Thyroid gland (tissue), 4 donors: ENCODE results near the gene ARHGAP35. TPM values are rescaled to one million over a fixed set of nuclear protein-coding genes. Genes with fewer than 3 reads are reported as not detected.
"Not testable (repeated sequence)": the region's sequence is repeated elsewhere in the genome, so short reads cannot be mapped to it uniquely, and the experiment has no call there.

Experiments
- DNase-seq, 2 donors: peaks; one replicate each; pipeline ENCODE4 v3.0.0-alpha.2; 2019
- H3K27ac ChIP-seq, 3 donors: fragments of 200-600 bp; sonication (generic); 1 replicate in 2 of 3; 2 replicates in 1 of 3; pipeline ENCODE4 v1.5.1; 2016 to 2019; ENCODE audit warnings: mild to moderate bottlenecking in 1 of 3, moderate library complexity in 1 of 3
- H3K27me3 ChIP-seq: fragments of 200-600 bp; sonication (generic); one replicate; pipeline ENCODE4 v1.5.1; 2019
- H3K36me3 ChIP-seq, 2 donors: fragments of 200-600 bp; sonication (generic); one replicate each; pipeline ENCODE4 v1.5.1; 2016 to 2019
- H3K4me1 ChIP-seq, 2 donors: fragments of 200-600 bp; sonication (generic); one replicate each; pipeline ENCODE4 v1.5.1; 2017 to 2019
- H3K4me3 ChIP-seq, 3 donors: fragments of 200-600 bp; sonication (generic); replicated peaks in 1 of 3; 1 replicate in 2 of 3; 2 replicates in 1 of 3; pipeline ENCODE4 v1.5.1; 2016; ENCODE audit warnings: mild to moderate bottlenecking in 1 of 3
- H3K9me3 ChIP-seq: fragments of 200-600 bp; sonication (generic); one replicate; pipeline ENCODE4 v1.5.1; 2017
- CTCF ChIP-seq, 6 experiments: fragments of 200-600 bp in 3 of 6; fragments of 450-650 bp in 3 of 6; sonication (generic) in 3 of 6; IDR thresholded peaks; one replicate each; pipeline ENCODE4 v1.5.1; 2016 to 2019; ENCODE audit warnings: antibody characterized with exemption in 6 of 6, mild to moderate bottlenecking in 2 of 6, inconsistent platforms in 1 of 6, moderate library complexity in 1 of 6
- POLR2A ChIP-seq, 2 donors: fragments of 450-650 bp; IDR thresholded peaks; one replicate each; pipeline ENCODE4 v1.6.1; 2017; ENCODE audit warnings: antibody characterized with exemption in 2 of 2, mild to moderate bottlenecking in 2 of 2, moderate library complexity in 1 of 2
- WGBS, 2 donors: methylation state at CpG; one replicate each; pipeline ENCODE4 v1.1.5; 2017; 5-methylcytosine and 5-hydroxymethylcytosine counted together
- intact Hi-C: fragments of 100-400 bp; cut with DNase I; formaldehyde crosslinking; loops from one replicate; pipeline ENCODE4 v1.15.1; 2023
- total RNA-seq, 4 donors: library from RNA; depleted of rRNA; stranded (reverse); fragments of >200 nt; gene quantifications; one replicate each; pipeline ENCODE4 v1.2.3, GENCODE V29; 2016

Gene ARHGAP35
- total RNA-seq, 4 donors from 2014 or later: 51.2 to 82.9 (median 67.0) TPM

GRCh38 chr19:46818812-46819211, 42.0 kb upstream of the ARHGAP35 start:
- H3K4me3 ChIP-seq: no peak overlapping the region
- WGBS, 2 donors: 94 to 96% methylated on average over 2 of the region's 2 CpGs
- no peak overlapping the region for H3K27ac ChIP-seq
- intact Hi-C loops: no loop called here
- no peaks in the 10 kb centered on the region for H3K27me3 ChIP-seq
- no peak for TF ChIP-seq POLR2A (IDR thresholded peaks at IDR 0.05)
- no peaks in the 10 kb centered on the region for H3K9me3 ChIP-seq
- H3K36me3 ChIP-seq: no peaks in the 10 kb centered on the region
- no peaks in the 10 kb centered on the region for H3K4me1 ChIP-seq
- no peak for DNase-seq

- no peaks in the 10 kb centered on the region for H3K9me3 ChIP-seq
- no peak for TF ChIP-seq CTCF (IDR thresholded peaks at IDR 0.05)
- no peak for TF ChIP-seq POLR2A (IDR thresholded peaks at IDR 0.05)
- DNase-seq: no peak
- WGBS, 2 donors: 75 to 81% methylated on average over 7 of the region's 18 CpGs
- no peaks in the 10 kb centered on the region for H3K36me3 ChIP-seq
- no peak overlapping the region for H3K27ac ChIP-seq
- intact Hi-C loops: no loop called here
- H3K27me3 ChIP-seq: no peaks in the 10 kb centered on the region
- no peaks in the 10 kb centered on the region for H3K4me1 ChIP-seq
- H3K4me3 ChIP-seq: no peak overlapping the region
Measured at GRCh38 chr19:46821512-46822409, 39.0 kb upstream of the ARHGAP35 start.

- H3K4me1 ChIP-seq, DNase-seq, intact Hi-C loops, H3K4me3 ChIP-seq, H3K27ac ChIP-seq, H3K27me3 ChIP-seq, H3K36me3 ChIP-seq, H3K9me3 ChIP-seq: not testable (repeated sequence)
- WGBS, 2 donors: 91 to 92% methylated on average over 4 of the region's 4 CpGs
Measured at GRCh38 chr19:46822410-46822787, 38.4 kb upstream of the ARHGAP35 start.

GRCh38 chr19:46823049-46823448, 37.7 kb upstream of the ARHGAP35 start:
- H3K4me3 ChIP-seq: no peak overlapping the region
- WGBS, 2 donors: 84 to 87% methylated on average over 6 of the region's 6 CpGs
- H3K27me3 ChIP-seq: no peaks in the 10 kb centered on the region
- H3K36me3 ChIP-seq: no peaks in the 10 kb centered on the region
- H3K27ac ChIP-seq: no peak overlapping the region
- intact Hi-C loops: no loop called here
- no peaks in the 10 kb centered on the region for H3K9me3 ChIP-seq
- H3K4me1 ChIP-seq: no peaks in the 10 kb centered on the region
- TF ChIP-seq CTCF (IDR thresholded peaks at IDR 0.05) (no peak), POLR2A (IDR thresholded peaks at IDR 0.05) (no peak)
- DNase-seq: no peak

- H3K4me1 ChIP-seq: no peaks in the 10 kb centered on the region
- no peaks in the 10 kb centered on the region for H3K9me3 ChIP-seq
- no peak overlapping the region for H3K27ac ChIP-seq
- no peak for TF ChIP-seq CTCF (IDR thresholded peaks at IDR 0.05)
- no peak for TF ChIP-seq POLR2A (IDR thresholded peaks at IDR 0.05)
- no peaks in the 10 kb centered on the region for H3K27me3 ChIP-seq
- no peak for DNase-seq
- no peak overlapping the region for H3K4me3 ChIP-seq
- 86 to 88% methylated on average over 21 of the region's 21 CpGs for WGBS, 2 donors
- intact Hi-C loops: no loop called here
- H3K36me3 ChIP-seq: no peaks in the 10 kb centered on the region
Measured at GRCh38 chr19:46824890-46825730, 35.7 kb upstream of the ARHGAP35 start.

GRCh38 chr19:46825731-46826055, 35.1 kb upstream of the ARHGAP35 start:
- WGBS, 2 donors: 88 to 90% methylated on average over 5 of the region's 5 CpGs
- H3K27me3 ChIP-seq: no peaks in the 10 kb centered on the region
- H3K9me3 ChIP-seq: no peaks in the 10 kb centered on the region
- TF ChIP-seq POLR2A (IDR thresholded peaks at IDR 0.05) (no peak), CTCF (IDR thresholded peaks at IDR 0.05) (no peak)
- H3K4me3 ChIP-seq: no peak overlapping the region
- DNase-seq: no peak
- H3K4me1 ChIP-seq: no peaks in the 10 kb centered on the region
- no peaks in the 10 kb centered on the region for H3K36me3 ChIP-seq
- H3K27ac ChIP-seq: no peak overlapping the region
- intact Hi-C loops: no loop called here
